Sciatic nerve (tissue), 2 donors: ENCODE measurements around the gene HIF1A. TPM values are rescaled to one million over a fixed set of nuclear protein-coding genes. Genes with fewer than 3 reads are reported as not detected.
"Not testable (repeated sequence)": the region's sequence is repeated elsewhere in the genome, so short reads cannot be mapped to it uniquely, and the experiment has no call there.

Experiments
- ATAC-seq: fragments of 200-7000 bp; cut with Tn5 transposase; one replicate; pipeline ENCODE4 v1.9.1; 2020; ENCODE audit warnings: mild to moderate bottlenecking, moderate library complexity
- DNase-seq: peaks from one replicate; pipeline ENCODE4 v3.0.0-alpha.2; 2020; ENCODE audit warnings: low spot score
- intact Hi-C: fragments of 100-400 bp; cut with DNase I; formaldehyde crosslinking; loops from one replicate; pipeline ENCODE4 v1.14.2; 2022
- total RNA-seq: library from RNA; stranded (reverse); fragmentation: NEBNext Ultra II Directional; extraction: Animal tissue kit (Norgen Biotek cat#: 25700); gene quantifications from one replicate; pipeline ENCODE4 v1.2.1, GENCODE V29; 2021
- donor health status: DM: no; HTN: no; CAD: no.
- donor health status: DM: no; HTN: no; CAD: no.

The HIF1A gene
- total RNA-seq, 1 donor from 2014 or later, result 123 TPM

DNA sequence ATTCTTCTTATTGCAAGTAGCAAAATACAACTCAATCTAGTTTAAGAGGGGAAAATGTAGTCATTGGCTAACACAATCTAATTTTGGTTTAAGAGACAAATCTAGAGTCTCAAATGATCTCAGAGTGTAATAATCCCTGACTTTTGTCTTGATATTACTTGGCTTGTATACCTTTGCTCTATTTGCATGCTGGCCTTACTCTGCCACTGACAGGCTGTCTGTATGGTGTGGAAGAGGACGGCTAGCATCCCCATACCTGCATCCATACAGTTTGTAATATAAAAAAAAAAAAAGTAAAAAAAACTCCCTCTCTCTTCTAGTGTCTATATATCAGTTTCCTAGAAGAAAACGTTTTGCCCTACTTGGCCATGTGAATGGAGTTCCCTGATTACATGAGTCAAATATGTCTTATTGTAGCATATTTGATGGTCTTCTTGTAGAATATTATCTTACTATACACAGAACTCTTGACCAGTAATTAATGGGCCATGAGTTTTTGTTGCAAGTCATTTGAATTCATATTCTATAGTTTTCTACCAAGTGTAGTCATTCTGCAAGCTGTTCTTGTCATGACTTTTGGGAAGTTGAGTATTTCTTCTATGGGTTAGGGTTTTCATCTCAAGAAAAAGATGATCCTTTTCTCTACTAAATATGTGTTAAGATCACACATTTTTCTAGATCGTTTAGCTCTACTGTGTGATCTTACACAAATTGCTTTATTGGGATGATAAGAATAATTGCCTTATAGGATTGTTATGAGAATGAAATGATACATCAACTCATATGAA is 8.2 kb downstream of the HIF1A start:
- DNase-seq (no peak), ATAC-seq (no peak)
- intact Hi-C loops, result no loop called here

DNA sequence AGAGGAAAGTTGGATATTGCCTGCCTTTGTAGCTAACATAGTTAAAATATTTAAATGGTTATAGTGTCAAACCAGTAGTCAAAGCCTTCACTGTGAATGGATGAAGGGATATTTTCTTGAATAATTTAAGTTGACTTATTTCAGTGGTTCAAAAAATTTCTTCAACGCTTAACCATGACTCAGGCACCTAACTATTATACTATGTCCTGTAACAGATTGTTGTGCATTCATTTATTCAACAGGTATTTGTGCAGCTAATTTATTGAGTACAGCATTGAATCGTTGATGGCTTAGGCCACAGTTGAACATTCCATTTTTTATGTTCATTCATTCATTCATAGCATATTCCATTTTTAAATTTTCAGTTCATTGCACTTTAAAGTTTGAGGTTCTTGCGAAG is 9.2 kb downstream of the HIF1A start:
- ATAC-seq, result no peak
- no peak for DNase-seq
- intact Hi-C loops, result no loop called here

DNA sequence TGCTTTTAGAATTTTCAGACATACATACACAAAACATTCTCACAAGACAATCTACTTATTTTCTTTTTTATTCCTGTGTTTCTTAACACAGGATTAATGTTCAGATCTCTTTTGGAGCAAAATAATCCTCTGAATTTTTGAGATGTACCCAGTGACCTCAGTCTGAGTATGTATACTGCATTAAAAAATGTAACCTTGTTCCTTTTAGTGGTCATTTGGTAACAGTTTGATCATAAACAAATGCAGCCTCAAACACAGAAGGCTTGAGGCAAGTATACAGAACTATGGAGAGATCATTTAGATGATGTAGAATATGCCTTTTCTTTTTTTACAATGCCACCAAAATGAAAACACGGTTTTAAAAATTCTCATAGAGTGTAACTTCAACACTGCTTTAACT is 9.7 kb downstream of the HIF1A start:
- no peak for ATAC-seq
- DNase-seq, result no peak
- intact Hi-C loops, result no loop called here

DNA sequence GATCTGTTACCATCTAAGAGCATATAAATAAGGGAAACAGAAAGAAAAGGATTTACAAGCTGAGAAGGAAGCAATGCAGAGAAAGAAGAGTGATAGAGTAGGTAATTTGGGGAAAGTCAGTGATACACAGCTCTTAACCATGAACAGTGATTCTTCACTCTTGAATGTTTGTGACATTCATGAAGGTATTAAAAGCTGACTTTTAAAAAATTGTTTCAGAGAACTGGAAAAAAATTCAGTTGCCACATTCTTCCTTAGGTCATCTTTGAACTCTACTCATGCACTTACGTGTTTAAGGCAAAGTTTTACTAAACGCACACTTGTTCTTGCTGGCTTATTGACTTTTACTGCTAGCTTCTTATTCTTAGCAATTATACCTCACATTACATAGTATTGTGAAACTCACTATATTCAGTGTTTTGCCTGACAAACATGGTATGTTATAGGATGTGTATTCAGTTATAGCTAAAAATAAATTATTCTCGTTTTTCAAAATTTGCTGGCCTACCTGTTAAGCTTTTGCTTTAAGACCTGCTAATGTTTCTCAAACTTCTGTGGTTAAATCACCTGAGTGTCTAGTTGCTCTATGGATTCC is 10.9 kb downstream of the HIF1A start:
- intact Hi-C loops, result no loop called here
- DNase-seq (no peak), ATAC-seq (no peak)

DNA sequence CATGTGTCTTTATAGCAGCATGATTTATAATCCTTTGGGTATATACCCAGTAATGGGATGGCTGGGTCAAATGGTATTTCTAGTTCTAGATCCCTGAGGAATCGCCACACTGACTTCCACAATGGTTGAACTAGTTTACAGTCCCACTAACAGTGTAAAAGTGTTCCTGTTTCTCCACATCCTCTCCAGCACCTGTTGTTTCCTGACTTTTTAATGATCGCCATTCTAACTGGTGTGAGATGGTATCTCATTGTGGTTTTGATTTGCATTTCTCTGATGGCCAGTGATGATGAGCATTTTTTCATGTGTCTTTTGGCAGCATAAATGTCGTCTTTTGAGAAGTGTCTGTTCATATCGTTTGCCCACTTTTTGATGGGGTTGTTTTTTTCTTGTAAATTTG is 12.5 kb downstream of the HIF1A start:
- ATAC-seq, intact Hi-C loops, DNase-seq: not testable (repeated sequence)

DNA sequence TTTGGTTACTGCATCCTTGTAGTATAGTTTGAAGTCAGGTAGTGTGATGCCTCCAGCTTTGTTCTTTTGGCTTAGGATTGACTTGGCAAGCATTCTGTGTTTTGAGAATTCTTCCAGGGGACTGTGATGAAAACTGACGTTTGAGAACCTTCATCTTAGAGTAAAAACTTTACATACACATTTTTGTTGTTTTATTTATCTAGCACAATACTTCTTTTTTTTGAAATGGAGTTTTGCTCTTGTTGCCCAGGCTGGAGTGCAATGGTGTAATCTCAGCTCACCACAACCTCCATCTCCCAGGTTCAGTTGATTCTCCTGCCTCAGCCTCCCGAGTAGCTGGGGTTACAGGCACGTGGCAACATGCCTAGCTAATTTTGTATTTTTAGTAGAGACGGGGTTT is 13.4 kb downstream of the HIF1A start:
- DNase-seq, intact Hi-C loops, ATAC-seq: not testable (repeated sequence)

DNA sequence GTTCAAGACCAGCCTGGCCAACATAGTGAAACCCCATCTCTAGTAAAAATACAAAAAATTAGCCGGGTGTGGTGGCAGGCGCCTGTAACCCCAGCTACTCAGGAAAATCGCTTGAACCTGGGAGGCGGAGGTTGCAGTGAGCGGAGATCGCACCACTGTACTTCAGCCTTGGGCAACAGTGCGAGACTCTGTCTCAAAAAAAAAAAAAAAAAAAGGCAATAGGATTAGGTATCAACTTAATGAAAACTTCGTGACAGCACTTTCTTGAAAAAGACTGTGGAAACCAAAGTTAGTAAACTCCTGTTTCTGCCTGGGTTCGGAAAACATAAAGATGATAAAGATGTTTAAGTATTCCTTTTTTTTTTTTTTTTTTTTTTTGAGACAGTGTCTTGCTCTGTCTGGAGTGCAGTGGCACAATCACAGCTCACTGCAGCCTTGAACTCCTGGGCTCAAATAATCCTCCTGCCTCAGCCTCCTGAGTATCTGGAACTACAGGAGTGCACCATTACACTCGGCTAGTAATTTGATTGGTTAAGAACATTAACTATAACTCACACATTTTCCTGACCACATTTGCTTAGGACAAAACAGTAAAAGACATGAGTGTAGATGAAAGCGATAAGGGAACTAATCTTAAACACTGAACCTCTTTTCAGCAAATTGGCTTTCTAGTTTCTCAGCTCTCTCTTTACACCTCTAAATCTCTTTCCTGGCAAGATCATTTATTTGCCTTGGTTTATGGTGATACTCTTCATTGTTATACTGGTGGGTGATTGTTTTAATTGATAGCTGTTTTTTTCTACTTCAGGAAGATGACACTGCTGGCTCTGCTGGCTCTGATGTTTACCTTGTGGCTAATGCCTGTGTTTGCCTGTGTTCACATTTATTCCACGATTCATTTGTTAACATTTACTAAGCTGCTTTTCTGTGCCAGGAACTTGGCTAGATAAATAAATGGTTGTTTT is 15.8 kb downstream of the HIF1A start:
- intact Hi-C loops, result no loop called here
- no peak for DNase-seq
- ATAC-seq, result no peak

DNA sequence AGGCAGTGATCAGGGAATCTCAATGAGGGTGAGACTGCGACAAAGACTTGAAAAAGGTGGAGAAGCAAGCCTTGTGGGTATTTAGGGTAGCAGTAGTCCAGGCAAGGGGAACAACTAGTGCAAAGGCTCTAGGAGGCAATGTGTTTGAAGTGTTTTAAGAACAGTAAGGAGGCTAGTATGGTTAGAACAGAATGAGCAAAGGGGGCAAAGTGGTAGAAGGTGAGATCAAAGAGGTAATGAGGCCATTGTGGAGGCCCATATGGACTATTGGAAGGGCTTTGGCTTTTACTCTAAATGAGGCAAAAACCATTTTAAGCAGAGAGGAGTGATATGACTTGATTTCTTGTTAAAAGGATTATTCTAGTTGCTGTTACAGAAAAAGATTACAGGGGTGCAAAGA is 16.8 kb downstream of the HIF1A start:
- no peak for ATAC-seq
- no peak for DNase-seq
- intact Hi-C loops, result no loop called here

DNA sequence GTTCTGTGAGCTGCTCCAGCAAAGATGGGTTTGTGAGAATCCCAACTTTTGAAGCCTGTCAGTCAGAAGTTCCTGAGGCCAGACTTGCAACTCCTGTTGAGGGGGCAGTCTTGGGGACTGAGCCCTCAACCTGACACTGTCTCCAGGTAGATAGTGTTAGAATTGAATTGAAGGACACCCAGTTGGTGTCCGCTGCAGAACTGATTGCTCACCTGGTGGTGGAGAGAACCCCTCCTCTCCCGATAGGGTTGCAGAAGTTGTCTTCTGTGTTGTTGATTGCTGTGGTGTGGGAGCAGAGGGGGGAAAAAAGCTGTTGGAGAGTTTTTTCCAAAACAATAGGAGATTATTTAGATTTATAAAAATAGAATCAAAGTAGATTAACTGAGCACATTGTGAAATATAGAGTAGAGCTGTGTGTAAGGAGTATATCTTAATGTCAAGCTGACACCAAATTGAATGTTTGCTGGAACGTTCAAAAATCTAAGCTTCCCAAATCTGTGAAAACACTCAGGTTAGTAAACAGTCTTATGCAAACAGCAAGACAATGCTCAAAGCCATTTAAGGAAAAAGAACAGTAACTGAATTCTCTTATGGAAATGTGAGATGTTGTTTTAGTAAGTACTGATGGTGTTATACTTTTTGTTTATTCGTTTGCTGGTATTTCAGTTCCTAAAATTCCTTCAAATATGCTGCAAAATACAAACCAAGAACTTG is 18.6 kb downstream of the HIF1A start:
- ATAC-seq (no peak), DNase-seq (no peak)
- intact Hi-C loops, result no loop called here

DNA sequence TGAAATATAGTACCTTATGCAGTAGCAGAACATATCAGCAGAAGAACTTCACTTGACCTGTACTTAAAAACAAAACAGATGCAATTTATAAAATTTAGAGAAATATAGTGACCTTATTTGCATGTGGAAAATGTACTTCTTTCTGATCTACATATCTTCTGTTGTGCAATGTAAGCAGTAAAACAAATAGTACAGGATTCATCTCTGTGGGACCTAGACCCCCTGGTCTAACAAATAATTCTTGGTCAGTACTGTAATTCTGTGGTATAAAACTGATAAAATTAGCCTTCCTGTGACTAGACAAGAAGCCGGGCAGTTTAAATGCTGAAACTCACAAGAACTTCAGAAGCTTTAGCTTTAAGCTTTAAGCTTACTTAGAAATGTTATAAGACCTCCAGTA is 21.6 kb downstream of the HIF1A start:
- ATAC-seq (no peak), DNase-seq (no peak)
- intact Hi-C loops, result no loop called here

DNA sequence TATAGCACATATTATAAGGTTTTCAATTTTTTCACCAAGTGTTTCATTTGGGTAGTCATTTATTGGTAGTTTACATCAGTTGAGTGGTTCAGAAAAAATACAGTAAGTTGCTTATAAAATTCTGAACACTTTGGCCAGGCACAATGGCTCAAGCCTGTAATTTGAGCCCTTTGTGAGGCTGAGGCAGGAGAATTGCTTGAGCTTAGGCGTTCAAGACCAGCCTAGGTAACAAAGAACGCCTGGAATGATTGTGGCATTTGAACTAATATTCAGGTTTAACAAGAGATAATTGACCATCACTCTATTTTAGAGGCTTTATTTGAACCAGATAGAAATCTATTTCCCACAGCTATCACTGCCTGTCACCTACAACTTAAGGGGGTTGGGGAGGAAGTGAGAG is 22.7 kb downstream of the HIF1A start:
- ATAC-seq (no peak), DNase-seq (no peak)
- intact Hi-C loops, result no loop called here

DNA sequence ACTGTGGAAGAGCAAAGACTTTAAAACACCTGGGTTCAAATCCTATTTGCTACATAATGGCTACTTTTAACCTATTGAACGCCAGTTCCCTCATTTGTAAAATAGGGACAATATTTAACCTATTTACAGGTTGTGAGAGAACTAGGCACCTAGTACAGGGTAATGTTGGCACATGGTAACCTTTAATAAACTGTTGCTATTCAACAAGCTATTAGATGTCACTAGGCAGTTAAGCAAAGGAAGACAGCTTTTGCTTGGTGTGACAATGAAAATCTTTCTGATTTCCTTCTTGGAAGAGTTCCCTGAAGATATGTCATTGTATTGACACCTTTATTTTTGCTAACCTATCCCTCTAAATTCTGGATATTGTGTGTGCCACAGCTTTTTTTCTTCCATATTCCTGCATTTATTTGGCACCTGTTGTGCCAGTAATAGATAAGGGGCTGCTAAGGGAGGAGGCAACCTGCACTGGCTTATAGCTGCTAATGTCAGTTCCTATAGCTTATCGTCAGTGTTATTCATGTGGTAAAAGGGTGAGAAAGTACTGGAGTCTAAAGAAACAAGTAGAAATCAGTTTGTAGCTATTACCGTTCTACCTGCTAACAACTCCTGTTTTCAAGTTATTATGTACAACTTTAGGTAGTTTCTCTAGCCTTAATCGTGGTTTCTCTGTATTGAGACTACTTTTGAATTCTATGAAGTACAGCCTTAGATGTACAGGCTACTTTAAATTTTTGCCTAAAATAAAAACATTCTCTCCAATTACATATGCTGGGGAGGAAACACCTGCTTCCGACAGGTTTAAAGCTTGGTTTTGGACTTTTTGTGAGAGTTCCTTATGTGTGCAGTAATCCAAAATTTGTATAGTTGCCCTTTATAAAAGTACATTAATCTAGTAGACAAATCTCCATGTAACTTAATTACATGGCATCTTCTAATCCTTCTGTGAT is 24.3 kb downstream of the HIF1A start:
- DNase-seq, result no peak
- ATAC-seq, result no peak
- intact Hi-C loops, result loop anchor here (10.0 kb wide), 1 partner anchor 255 kb away; no protein-coding TSS in a partner anchor

DNA sequence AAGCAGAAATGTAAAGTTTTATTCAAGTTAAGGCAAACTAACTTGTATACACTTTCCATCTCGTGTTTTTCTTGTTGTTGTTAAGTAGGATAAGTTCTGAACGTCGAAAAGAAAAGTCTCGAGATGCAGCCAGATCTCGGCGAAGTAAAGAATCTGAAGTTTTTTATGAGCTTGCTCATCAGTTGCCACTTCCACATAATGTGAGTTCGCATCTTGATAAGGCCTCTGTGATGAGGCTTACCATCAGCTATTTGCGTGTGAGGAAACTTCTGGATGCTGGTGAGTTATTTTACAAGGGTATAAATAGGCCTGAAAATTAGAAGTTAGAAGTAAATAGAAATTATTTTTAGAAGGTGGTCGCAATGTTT is 25.0 kb downstream of the HIF1A start:
- DNase-seq, result no peak
- ATAC-seq, result no peak
- intact Hi-C loops, result loop anchor here (10.0 kb wide), 1 partner anchor 255 kb away; no protein-coding TSS in a partner anchor

DNA sequence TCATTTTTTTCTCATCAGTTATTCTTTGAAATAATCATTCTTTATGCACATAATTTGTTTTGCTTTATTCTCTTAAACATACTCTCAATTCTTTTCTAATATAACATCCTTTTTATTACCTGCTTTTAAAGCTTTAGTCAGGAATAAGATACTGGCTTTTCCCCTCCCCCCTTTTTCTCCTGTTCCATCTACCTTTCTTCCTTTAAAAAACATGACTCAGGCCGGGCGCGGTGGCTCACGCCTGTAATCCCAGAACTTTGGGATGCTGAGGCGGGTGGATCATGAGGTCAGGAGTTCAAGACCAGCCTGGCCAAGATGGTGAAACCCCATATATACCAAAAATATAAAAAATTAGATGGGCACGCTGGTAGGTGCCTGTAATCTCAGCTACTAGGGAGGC is 25.4 kb downstream of the HIF1A start:
- intact Hi-C loops, result loop anchor here (10.0 kb wide), 1 partner anchor 256 kb away; no protein-coding TSS in a partner anchor
- DNase-seq (no peak), ATAC-seq (no peak)

DNA sequence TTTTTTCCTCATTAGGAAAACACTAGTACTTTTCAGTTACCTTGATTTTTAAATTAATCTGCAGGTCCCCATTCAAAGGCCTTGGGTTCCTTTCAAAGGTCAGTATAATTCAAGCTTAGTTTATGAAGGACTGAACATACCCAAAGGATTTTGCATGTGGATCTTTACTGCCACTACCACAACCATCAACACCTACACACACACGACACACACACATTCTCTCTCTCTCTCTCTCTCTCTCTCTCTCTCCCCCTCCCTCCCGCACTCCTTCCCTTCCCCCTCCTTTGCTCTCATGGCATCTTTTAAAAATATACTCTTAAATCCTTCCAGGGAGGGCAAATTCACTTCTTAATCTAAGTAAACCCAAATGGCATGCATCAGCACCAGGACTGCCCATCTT is 28.8 kb downstream of the HIF1A start:
- intact Hi-C loops, result loop anchor here (10.0 kb wide), 1 partner anchor 259 kb away; no protein-coding TSS in a partner anchor
- no peak for DNase-seq
- ATAC-seq, result no peak

DNA sequence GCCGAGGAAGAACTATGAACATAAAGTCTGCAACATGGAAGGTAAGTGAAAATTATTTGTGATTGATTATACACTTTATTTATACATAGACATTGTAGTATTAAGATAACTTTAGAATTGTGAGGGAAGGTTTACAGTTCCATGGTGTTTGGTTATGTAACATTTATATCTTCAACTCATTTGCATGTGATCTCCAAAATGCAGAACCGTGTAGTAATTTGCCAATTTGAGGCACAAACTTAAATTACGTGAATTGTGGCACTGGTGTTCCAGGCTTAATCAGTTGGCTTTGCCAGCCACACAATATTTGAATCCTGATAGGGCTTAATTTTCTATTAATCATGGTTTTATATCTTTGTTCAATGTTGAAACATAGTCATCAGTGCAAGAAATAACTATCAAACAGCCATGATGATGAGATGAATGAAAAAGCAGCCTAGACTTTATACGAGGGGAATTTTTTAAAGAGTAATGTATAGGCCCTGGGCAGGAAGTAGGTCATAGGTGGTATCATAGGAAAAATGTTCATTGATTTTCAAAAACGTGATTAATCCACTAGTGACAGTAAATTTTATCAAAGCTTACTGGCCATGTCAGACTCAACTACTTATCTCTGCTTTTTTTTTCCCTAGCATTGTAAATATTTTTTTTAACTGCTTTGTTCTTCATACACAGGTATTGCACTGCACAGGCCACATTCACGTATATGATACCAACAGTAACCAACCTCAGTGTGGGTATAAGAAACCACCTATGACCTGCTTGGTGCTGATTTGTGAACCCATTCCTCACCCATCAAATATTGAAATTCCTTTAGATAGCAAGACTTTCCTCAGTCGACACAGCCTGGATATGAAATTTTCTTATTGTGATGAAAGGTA is 31.7 kb downstream of the HIF1A start:
- ATAC-seq (no peak), DNase-seq (no peak)
- intact Hi-C loops, result loop anchor here (10.0 kb wide), 1 partner anchor 262 kb away; no protein-coding TSS in a partner anchor
